Measurements from ENCODE around the gene CMSS1.

Gene CMSS1

DNA sequence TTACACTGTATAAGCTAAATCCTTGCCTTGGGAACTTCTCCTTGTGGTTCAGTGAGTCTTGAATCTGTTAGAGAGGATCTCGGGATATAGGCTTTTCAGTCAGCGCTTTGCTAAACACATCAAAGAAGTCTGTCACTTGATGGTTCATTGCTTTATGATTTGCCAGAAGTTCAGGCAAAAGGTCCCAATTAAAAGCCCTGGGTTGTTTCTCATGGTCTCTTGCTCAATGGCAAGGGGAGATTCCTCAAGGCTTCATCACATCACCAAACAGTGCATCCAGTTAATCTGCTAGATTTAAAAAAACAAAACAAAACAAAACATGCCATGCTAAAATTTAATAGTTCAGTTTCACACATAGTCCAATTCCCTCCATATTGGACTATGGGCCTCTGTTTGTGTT lies 181.9 kb downstream of the CMSS1 start:
- Histone ChIP-seq H3K27me3 (ENCODE audit: insufficient read depth, low read length, poor library complexity) (no peaks in the 10 kb centered on the region), H4K8ac (ENCODE audit: low read depth, low read length) (no peak overlapping the region), H3K18ac (ENCODE audit: low read length) (no peak overlapping the region), H3K79me1 (ENCODE audit: low read length) (no peaks in the 10 kb centered on the region), H4K5ac (ENCODE audit: low read length) (no peak overlapping the region), H3K56ac (ENCODE audit: low read length) (no peak overlapping the region), H3K27ac (ENCODE audit: low read depth, low read length) (no peak overlapping the region), H3K36me3 (ENCODE audit: control insufficient read depth, insufficient read depth, low read length) (no peaks in the 10 kb centered on the region), H2BK120ac (ENCODE audit: low read depth, low read length) (no peak overlapping the region), H3K4ac (ENCODE audit: low read depth, low read length) (no peak overlapping the region), H3K9ac (ENCODE audit: low read length) (no peak overlapping the region), H3K79me2 (ENCODE audit: control insufficient read depth, insufficient read depth, low read length) (no peaks in the 10 kb centered on the region), H2BK15ac (replicated peaks; ENCODE audit: low read depth) (no peak overlapping the region), H3K23ac (ENCODE audit: low read length) (no peak overlapping the region), H3K4me2 (ENCODE audit: low read length) (no peak overlapping the region), H3K4me3 (ENCODE audit: low read length) (no peak overlapping the region), H3K4me1 (ENCODE audit: control insufficient read depth, low read depth, low read length) (peaks cover 1% of the 10 kb centered on the region), H2AK5ac (ENCODE audit: low read length) (no peak overlapping the region), H2BK5ac (ENCODE audit: low read length) (no peak overlapping the region)
- DNase-seq = no peak
- WGBS (ENCODE audit: extremely low coverage, insufficient coverage, low lambda C conversion rate) = no CpG with 5 or more reads among the region's 2 CpGs

DNA sequence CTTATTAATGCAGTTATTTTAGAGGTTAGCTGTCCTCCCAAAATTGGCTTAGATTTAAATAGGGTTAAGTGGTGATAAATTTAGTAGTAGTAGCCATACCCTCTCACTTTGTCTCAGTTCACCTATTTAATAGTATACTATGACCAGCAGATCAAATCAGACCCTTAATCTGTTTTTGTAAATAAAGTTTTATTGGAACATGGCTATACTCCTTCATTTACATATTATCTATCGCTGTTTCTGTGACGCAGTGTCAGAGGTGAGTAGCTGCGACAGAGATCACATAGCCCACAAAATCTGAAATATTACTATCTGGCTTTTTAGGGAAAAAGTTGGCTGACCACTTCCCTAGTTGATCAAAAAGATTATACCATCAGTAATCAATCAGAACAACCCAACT lies 183.4 kb downstream of the CMSS1 start:
- no peak overlapping the region for H2AK5ac ChIP-seq (ENCODE audit: low read length)
- H3K4me1 ChIP-seq (ENCODE audit: control insufficient read depth, low read depth, low read length) = peaks cover 3% of the 10 kb centered on the region
- no peak overlapping the region for H3K4me3 ChIP-seq (ENCODE audit: low read length)
- H3K56ac ChIP-seq (ENCODE audit: low read length) = no peak overlapping the region
- H3K18ac ChIP-seq (ENCODE audit: low read length) = no peak overlapping the region
- no peak overlapping the region for H3K9ac ChIP-seq (ENCODE audit: low read length)
- H4K8ac ChIP-seq (ENCODE audit: low read depth, low read length) = no peak overlapping the region
- no peak for DNase-seq
- H4K5ac ChIP-seq (ENCODE audit: low read length) = no peak overlapping the region
- H3K36me3 ChIP-seq (ENCODE audit: control insufficient read depth, insufficient read depth, low read length) = no peaks in the 10 kb centered on the region
- no peak overlapping the region for H3K23ac ChIP-seq (ENCODE audit: low read length)
- no peaks in the 10 kb centered on the region for H3K27me3 ChIP-seq (ENCODE audit: insufficient read depth, low read length, poor library complexity)
- H2BK120ac ChIP-seq (ENCODE audit: low read depth, low read length) = no peak overlapping the region
- no peak overlapping the region for H2BK15ac ChIP-seq (replicated peaks; ENCODE audit: low read depth)
- H3K79me1 ChIP-seq (ENCODE audit: low read length) = no peaks in the 10 kb centered on the region
- no CpG with 5 or more reads among the region's 3 CpGs for WGBS (ENCODE audit: extremely low coverage, insufficient coverage, low lambda C conversion rate)
- no peak overlapping the region for H3K27ac ChIP-seq (ENCODE audit: low read depth, low read length)
- no peak overlapping the region for H2BK5ac ChIP-seq (ENCODE audit: low read length)
- no peak overlapping the region for H3K4me2 ChIP-seq (ENCODE audit: low read length)
- no peak overlapping the region for H3K4ac ChIP-seq (ENCODE audit: low read depth, low read length)
- no peaks in the 10 kb centered on the region for H3K79me2 ChIP-seq (ENCODE audit: control insufficient read depth, insufficient read depth, low read length)

DNA sequence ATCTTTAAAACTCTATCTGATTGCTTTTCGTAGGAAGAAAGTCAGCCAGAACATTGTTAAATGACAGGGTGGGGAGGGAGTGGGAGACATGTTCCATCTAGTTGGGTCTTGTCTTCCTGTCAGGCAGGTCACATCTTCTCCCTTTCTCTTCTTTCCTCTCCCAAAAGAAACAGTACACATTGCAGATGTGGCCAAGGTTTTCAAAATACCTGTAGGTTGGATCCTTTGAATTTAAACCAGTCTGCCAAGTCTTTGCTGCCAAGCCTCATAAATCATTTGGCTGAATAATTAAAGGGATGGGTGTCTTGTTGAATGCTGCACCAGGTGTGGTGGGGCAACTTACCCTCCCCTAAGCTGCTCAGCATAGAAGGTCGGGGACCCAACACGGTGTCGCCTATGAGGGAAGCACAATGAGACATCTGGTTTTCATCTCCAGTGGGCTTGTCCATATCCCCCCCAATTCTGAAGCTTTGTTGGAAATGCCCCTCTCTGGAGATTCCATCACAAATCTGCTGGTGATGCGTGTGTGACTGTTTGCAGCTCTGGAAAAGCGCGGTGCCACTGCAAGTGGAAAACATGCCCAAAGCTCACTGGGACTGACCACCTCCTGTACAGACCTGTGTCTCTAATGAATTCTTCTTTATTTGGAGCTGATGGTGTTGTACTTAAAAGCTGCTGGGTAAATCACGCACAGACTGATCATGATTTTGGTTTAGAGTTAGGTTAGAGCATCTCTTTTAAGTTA lies 184.0 kb downstream of the CMSS1 start:
- Histone ChIP-seq H4K5ac (ENCODE audit: low read length) (no peak overlapping the region), H3K27ac (ENCODE audit: low read depth, low read length) (no peak overlapping the region), H3K79me1 (ENCODE audit: low read length) (no peaks in the 10 kb centered on the region), H2BK5ac (ENCODE audit: low read length) (no peak overlapping the region), H2BK15ac (replicated peaks; ENCODE audit: low read depth) (no peak overlapping the region), H3K36me3 (ENCODE audit: control insufficient read depth, insufficient read depth, low read length) (no peaks in the 10 kb centered on the region), H3K4me2 (ENCODE audit: low read length) (no peak overlapping the region), H3K4me3 (ENCODE audit: low read length) (no peak overlapping the region), H3K79me2 (ENCODE audit: control insufficient read depth, insufficient read depth, low read length) (no peaks in the 10 kb centered on the region), H3K4ac (ENCODE audit: low read depth, low read length) (no peak overlapping the region), H3K9ac (ENCODE audit: low read length) (no peak overlapping the region), H3K56ac (ENCODE audit: low read length) (no peak overlapping the region), H3K4me1 (ENCODE audit: control insufficient read depth, low read depth, low read length) (peaks cover 3% of the 10 kb centered on the region), H3K18ac (ENCODE audit: low read length) (no peak overlapping the region), H2AK5ac (ENCODE audit: low read length) (no peak overlapping the region), H4K8ac (ENCODE audit: low read depth, low read length) (no peak overlapping the region), H3K27me3 (ENCODE audit: insufficient read depth, low read length, poor library complexity) (no peaks in the 10 kb centered on the region), H3K23ac (ENCODE audit: low read length) (no peak overlapping the region), H2BK120ac (ENCODE audit: low read depth, low read length) (no peak overlapping the region)
- no peak for DNase-seq
- no CpG with 5 or more reads among the region's 8 CpGs for WGBS (ENCODE audit: extremely low coverage, insufficient coverage, low lambda C conversion rate)

DNA sequence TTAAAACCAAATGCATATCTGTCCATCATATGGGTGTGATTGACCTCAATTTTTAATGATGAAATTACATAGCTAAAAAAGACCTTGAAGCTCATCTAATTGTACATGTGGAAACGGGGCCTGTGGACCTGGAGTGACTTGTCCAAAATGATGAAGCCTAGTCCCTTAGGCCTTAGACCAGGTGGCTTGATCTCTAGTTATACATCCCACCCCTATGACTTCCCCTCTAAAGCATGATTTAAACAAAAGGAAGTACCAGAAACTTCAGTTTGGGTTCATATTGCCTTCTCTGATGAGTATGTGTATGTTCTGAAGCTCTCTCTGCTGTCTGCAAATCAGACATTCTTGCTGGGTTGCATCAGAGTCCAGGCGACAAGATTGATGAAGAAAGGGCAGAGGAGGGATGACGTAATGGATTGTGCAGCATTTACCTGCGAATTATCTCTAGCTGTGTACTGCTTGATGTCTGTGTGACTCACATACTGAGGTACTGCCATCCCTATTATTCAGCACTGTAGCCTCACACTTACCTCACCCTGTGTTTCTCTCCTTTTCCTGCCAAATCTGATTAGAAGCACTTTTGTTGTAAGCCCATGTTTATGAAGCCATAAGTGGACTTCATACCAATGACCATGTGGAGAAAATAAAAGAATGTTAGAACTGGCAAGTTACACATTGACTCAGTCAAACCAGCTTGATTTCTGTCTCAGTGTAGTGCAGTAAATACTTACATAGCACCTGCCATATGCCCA lies 185.1 kb downstream of the CMSS1 start:
- Histone ChIP-seq H2BK15ac (replicated peaks; ENCODE audit: low read depth) (no peak overlapping the region), H3K79me2 (ENCODE audit: control insufficient read depth, insufficient read depth, low read length) (no peaks in the 10 kb centered on the region), H3K4ac (ENCODE audit: low read depth, low read length) (peak overlapping the region; percentile 27), H3K23ac (ENCODE audit: low read length) (no peak overlapping the region), H3K27me3 (ENCODE audit: insufficient read depth, low read length, poor library complexity) (no peaks in the 10 kb centered on the region), H3K4me1 (ENCODE audit: control insufficient read depth, low read depth, low read length) (peaks cover 3% of the 10 kb centered on the region), H4K8ac (ENCODE audit: low read depth, low read length) (no peak overlapping the region), H3K4me2 (ENCODE audit: low read length) (no peak overlapping the region), H2BK5ac (ENCODE audit: low read length) (no peak overlapping the region), H2BK120ac (ENCODE audit: low read depth, low read length) (no peak overlapping the region), H3K36me3 (ENCODE audit: control insufficient read depth, insufficient read depth, low read length) (no peaks in the 10 kb centered on the region), H3K4me3 (ENCODE audit: low read length) (no peak overlapping the region), H4K5ac (ENCODE audit: low read length) (no peak overlapping the region), H3K9ac (ENCODE audit: low read length) (no peak overlapping the region), H3K79me1 (ENCODE audit: low read length) (no peaks in the 10 kb centered on the region), H2AK5ac (ENCODE audit: low read length) (no peak overlapping the region), H3K27ac (ENCODE audit: low read depth, low read length) (no peak overlapping the region), H3K56ac (ENCODE audit: low read length) (no peak overlapping the region), H3K18ac (ENCODE audit: low read length) (no peak overlapping the region)
- no CpG with 5 or more reads among the region's 4 CpGs for WGBS (ENCODE audit: extremely low coverage, insufficient coverage, low lambda C conversion rate)
- DNase-seq = peak; percentile 61

- no CpG with 5 or more reads among the region's 4 CpGs for WGBS (ENCODE audit: extremely low coverage, insufficient coverage, low lambda C conversion rate)
- H3K27ac ChIP-seq (ENCODE audit: low read depth, low read length) = no peak overlapping the region
These were observed 186.2 kb downstream of the CMSS1 start for GRCh38 chr3:100003609-100004503.

More at GRCh38 chr3:100003609-100004503, 186.2 kb downstream of the CMSS1 start:
- no peak overlapping the region for H2BK15ac ChIP-seq (replicated peaks; ENCODE audit: low read depth)
- H2BK120ac ChIP-seq (ENCODE audit: low read depth, low read length) = no peak overlapping the region
- H2AK5ac ChIP-seq (ENCODE audit: low read length) = no peak overlapping the region
- no peak overlapping the region for H3K18ac ChIP-seq (ENCODE audit: low read length)
- no peak overlapping the region for H4K8ac ChIP-seq (ENCODE audit: low read depth, low read length)
- H3K4me2 ChIP-seq (ENCODE audit: low read length) = no peak overlapping the region
- no peak for DNase-seq
- H3K79me1 ChIP-seq (ENCODE audit: low read length) = no peaks in the 10 kb centered on the region
- H3K56ac ChIP-seq (ENCODE audit: low read length) = no peak overlapping the region
- no peak overlapping the region for H3K4me3 ChIP-seq (ENCODE audit: low read length)
- no peak overlapping the region for H3K23ac ChIP-seq (ENCODE audit: low read length)
- no peak overlapping the region for H2BK5ac ChIP-seq (ENCODE audit: low read length)
- no peak overlapping the region for H4K5ac ChIP-seq (ENCODE audit: low read length)
- H3K36me3 ChIP-seq (ENCODE audit: control insufficient read depth, insufficient read depth, low read length) = no peaks in the 10 kb centered on the region
- H3K9ac ChIP-seq (ENCODE audit: low read length) = no peak overlapping the region
- no peak overlapping the region for H3K4ac ChIP-seq (ENCODE audit: low read depth, low read length)
- H3K79me2 ChIP-seq (ENCODE audit: control insufficient read depth, insufficient read depth, low read length) = no peaks in the 10 kb centered on the region
- H3K4me1 ChIP-seq (ENCODE audit: control insufficient read depth, low read depth, low read length) = peaks cover 4% of the 10 kb centered on the region
- H3K27me3 ChIP-seq (ENCODE audit: insufficient read depth, low read length, poor library complexity) = no peaks in the 10 kb centered on the region
